Femur (tissue), 1 donor: ENCODE results near the gene HIF3A.
A peak's percentile ranks its signal among the peaks of the same experiment; 100 is the strongest.
"Not testable (repeated sequence)": the region's sequence is repeated elsewhere in the genome, so short reads cannot be mapped to it uniquely, and the experiment has no call there.

Experiments
- DNase-seq: peaks from one replicate; pipeline ENCODE4 v3.0.0-alpha.2; 2017

The HIF3A gene

GRCh38 chr19:46294494-46294893 lies 2.3 kb upstream of the HIF3A start:
- DNase-seq, result no peak

- no peak for DNase-seq
These were observed 1.2 kb upstream of the HIF3A start for GRCh38 chr19:46295401-46296201.

GRCh38 chr19:46296202-46296480 lies 701 bp upstream of the HIF3A start:
- no peak for DNase-seq

GRCh38 chr19:46297700-46298478 lies 1.0 kb downstream of the HIF3A start:
- DNase-seq, result peak; percentile 91

DNA sequence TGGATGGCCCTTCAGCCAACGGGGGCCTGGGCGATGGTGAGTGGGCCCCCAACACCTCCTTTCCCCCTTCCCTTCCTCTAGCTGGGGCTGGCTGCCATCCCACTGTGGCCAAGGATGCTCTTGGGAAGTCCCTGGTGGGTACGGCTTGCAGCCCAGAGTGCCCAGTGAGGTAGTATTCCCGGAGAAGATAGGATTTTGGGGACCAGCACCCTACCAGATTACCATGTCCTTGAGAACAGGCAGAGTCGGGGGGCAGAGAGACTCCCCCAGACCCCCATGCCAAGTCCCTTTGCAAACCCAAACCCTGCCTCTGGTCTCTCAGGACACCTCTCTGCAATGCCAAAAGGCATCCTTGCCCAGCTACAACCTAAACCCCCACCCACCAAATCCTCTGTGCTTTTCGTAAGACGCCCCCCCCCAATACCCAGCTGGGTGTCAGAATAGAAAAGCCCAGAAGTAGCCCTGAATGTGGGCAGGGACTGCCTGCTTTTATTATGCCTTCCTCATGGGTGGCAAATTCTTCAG lies 1.7 kb downstream of the HIF3A start:
- no peak for DNase-seq

DNA sequence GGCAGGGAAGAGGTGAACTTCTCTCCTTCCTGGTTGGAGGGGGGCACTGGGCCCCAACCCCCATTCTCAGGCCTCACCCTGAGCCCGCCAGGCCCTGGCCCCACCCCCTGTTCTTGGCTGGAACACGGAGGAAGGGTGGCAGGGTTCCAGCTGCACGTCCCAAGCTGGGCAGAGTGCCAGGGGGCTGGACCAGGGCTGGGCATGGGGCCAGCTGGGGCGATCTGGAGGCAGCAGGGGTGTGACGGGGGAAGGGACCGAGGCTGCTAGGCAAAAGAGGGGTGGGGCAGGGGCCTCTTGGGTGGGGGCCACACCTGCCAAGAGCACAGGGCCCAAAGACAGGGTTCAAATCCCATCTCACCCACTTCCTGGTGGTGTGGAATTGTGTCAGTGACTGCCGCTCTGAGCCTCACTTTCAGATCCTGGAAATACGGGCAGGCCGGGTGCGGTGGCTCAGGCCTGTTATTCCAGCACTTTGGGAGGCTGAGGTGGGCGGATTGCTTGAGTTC lies 2.2 kb downstream of the HIF3A start:
- DNase-seq, result peak; percentile 97

DNA sequence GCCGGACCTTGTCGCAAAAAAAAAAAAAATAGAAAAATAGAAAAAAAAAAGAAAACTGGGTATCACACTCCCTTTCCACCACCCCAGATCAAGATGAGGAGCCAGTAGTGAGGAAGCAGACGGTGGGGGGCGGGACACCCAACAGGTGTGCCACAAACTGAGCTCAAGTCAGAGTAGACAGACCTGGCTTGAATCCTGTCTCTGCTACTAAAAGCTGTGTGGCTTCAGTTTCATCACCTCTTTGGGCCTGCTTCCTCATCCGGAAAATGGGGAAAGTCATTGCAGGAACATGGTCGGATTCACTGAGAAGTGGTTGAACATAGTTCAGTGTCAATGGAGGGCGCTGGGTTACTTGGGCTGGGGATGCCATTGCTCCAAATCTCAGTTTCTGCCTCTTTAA lies 2.9 kb downstream of the HIF3A start:
- peak; percentile 41 for DNase-seq

DNA sequence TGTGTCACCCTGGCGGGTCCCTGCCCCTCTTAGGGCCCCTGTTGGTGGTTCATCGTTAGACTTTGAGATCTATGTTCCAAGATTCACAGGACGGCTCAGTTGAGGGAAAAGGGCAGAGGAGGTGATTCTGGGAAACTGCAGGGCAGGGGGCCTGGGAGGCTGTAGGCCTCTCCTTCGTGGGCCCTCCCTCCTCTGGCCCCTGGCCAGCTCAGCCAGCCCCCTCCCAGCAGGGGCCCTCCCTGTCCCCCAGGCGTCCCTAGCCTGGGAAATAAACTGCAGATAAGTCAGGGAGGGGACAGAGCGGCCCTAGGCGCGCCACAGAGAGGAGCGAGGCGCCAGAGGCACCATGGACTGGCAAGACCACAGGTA lies 6.5 kb downstream of the HIF3A start:
- no peak for DNase-seq

- peak; percentile 81 for DNase-seq
These were observed 7.0 kb downstream of the HIF3A start for GRCh38 chr19:46303691-46304397.

DNA sequence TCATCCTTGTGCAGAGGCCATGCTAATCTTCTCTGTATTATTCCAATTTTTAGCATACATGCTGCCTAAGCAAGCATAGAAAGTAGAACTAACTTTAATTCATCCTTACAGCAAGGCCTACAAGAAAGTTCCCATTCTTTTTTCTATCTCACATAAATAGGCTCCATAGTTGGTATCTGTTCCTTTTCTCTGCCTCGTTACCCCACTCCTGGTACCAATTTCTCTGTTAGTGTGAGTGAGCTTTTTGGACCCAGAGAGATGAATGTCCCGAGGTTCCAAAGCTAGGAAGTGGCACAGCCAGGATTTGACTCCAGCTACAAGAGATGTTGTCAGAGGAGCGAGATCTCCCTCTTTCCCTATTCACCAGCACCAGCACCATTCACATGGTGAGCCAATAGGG lies 9.7 kb downstream of the HIF3A start:
- DNase-seq, result no peak

DNA sequence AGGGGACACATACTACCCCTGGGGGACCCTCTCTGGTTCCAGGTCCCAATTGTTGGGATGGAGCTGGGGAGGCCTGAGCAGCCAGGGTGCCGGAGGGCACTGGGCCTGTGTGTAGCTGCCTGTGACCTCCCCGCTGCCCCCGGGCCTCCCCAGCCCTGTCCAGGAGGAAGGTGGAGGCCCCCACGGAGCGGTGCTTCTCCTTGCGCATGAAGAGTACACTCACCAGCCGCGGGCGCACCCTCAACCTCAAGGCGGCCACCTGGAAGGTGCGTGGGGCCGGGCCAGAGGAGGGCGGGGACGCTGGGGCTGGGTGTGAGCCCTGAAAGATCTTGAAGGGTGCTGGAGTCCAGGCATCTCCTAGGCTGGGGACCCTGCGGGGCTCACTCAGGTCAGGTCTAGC lies 11.7 kb downstream of the HIF3A start:
- DNase-seq, result no peak

DNA sequence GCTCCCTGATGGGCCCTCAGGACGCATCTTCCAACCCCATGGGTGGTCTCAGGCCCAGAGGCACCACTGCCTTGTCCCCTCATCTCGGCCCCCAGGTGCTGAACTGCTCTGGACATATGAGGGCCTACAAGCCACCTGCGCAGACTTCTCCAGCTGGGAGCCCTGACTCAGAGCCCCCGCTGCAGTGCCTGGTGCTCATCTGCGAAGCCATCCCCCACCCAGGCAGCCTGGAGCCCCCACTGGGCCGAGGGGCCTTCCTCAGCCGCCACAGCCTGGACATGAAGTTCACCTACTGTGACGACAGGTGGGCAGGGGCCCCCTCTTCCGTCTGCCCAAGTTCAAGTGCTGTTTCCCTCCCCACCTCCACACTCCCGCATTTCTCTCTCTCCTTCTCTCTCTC lies 12.2 kb downstream of the HIF3A start:
- DNase-seq, result no peak

- DNase-seq, result no peak
These were observed 14.6 kb downstream of the HIF3A start for GRCh38 chr19:46311444-46311843.

- not testable (repeated sequence) for DNase-seq
These were observed 17.0 kb downstream of the HIF3A start for GRCh38 chr19:46313540-46314469.

GRCh38 chr19:46317339-46317738 lies 20.5 kb downstream of the HIF3A start:
- no peak for DNase-seq

- no peak for DNase-seq
These were observed 22.8 kb downstream of the HIF3A start for GRCh38 chr19:46319613-46320012.

DNA sequence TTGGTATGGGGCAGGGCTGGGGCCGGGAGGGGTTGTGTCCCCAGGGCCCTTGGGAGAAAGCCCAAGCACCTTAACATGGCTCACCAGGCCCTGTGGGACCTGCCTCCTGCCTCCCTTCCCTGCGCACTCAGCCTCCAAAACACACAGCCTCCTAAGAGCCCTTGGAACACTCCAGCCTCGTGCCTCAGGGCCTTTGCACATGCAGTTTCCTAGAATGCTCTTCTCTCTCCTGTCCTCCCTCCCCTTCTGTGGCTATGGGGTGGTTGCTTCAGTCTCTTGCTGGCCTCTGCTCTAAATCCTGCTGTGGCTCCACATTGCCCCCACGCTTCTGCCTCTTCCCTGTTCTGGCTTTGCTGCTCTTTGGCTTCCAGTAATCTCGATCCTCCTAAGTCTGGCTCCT lies 23.7 kb downstream of the HIF3A start:
- no peak for DNase-seq

GRCh38 chr19:46321653-46322052 lies 24.8 kb downstream of the HIF3A start:
- no peak for DNase-seq

GRCh38 chr19:46323227-46323626 lies 26.4 kb downstream of the HIF3A start:
- not testable (repeated sequence) for DNase-seq

- no peak for DNase-seq
These were observed 27.4 kb downstream of the HIF3A start for GRCh38 chr19:46324277-46324676.

- DNase-seq, result no peak
These were observed 29.8 kb downstream of the HIF3A start for GRCh38 chr19:46326608-46327007.

DNA sequence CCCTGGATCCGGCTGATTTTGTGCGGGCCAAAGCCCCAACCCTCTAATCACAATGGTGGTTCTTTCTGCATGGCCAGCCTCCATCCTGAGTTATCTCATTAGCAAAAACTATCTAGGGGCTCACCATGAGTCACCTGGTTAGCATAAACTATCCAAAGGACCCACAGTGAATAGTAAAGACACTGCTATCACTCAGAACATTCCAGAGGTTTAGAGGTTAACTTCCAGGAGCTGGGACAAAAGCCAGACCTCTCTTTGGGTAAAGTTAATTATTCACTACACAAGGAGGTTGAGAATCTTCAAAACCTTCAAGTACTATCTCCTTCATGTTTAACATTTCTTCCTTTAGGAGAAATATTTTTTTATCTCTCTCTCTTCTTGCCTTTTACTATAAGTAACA lies 31.2 kb downstream of the HIF3A start:
- no peak for DNase-seq
